Measurements from ENCODE around the gene GLYAT.

DNA sequence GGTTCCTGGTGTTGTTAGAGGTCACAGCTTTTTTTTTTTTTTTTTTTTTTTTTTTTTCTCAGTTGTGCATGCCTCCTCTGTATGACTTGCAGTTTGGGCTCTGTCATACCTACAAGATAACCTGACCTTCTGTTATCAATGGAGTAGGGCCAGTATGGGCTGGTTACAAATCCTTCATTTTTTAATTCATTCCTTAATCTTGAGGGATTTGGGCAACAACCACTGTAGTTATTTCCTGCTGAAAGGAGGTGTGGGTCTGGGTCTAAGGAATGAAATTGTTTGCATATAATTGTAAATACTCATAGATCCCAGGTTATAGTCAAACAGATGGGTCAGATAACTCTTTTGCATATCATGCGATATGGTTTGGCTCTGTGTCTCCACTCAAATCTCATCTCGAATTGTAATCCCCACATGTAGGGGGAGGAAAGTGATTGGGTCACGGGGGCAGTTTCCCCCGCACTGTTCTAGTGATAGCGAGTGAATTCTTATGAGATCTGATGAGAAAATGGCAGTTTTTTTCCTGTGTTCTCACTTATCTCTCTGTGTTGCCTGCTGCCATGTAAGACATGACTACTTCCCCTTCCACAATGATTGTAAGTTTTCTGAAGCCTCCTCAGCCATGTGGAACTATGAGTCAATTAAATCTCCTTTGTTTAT is 14.1 kb upstream of the GLYAT start:
- TF ChIP-seq, protein P1, sequence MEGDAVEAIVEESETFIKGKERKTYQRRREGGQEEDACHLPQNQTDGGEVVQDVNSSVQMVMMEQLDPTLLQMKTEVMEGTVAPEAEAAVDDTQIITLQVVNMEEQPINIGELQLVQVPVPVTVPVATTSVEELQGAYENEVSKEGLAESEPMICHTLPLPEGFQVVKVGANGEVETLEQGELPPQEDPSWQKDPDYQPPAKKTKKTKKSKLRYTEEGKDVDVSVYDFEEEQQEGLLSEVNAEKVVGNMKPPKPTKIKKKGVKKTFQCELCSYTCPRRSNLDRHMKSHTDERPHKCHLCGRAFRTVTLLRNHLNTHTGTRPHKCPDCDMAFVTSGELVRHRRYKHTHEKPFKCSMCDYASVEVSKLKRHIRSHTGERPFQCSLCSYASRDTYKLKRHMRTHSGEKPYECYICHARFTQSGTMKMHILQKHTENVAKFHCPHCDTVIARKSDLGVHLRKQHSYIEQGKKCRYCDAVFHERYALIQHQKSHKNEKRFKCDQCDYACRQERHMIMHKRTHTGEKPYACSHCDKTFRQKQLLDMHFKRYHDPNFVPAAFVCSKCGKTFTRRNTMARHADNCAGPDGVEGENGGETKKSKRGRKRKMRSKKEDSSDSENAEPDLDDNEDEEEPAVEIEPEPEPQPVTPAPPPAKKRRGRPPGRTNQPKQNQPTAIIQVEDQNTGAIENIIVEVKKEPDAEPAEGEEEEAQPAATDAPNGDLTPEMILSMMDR (IDR thresholded peaks at IDR 0.05): no peak
- TF ChIP-seq POLR2A (IDR thresholded peaks at IDR 0.05): no peak

Measured in uterus (tissue), 2 donors.